Adrenal gland (tissue), 5 donors: ENCODE results near the gene MFSD11.
"Not testable (repeated sequence)": the region's sequence is repeated elsewhere in the genome, so short reads cannot be mapped to it uniquely, and the experiment has no call there.

Experiments
- POLR2A ChIP-seq, 2 donors: fragments of 450-650 bp; IDR thresholded peaks; one replicate each; pipeline ENCODE4 v1.6.1; 2017; ENCODE audit warnings: antibody characterized with exemption in 2 of 2, mild to moderate bottlenecking in 2 of 2, moderate library complexity in 1 of 2
- TF ChIP-seq, protein P1 (sequence below), 6 experiments: fragments of 450-650 bp in 4 of 6; fragments of 200-600 bp in 2 of 6; sonication (generic) in 1 of 6; IDR thresholded peaks; 1 replicate in 5 of 6; 2 replicates in 1 of 6; pipeline versions ENCODE4 v1.5.1 to v1.8.0; 2016 to 2021; ENCODE audit warnings: antibody characterized with exemption in 6 of 6, mild to moderate bottlenecking in 2 of 6, moderate library complexity in 1 of 6
- donor health status: DM: no; HTN: no; CAD: no.

- TF ChIP-seq, protein P1, sequence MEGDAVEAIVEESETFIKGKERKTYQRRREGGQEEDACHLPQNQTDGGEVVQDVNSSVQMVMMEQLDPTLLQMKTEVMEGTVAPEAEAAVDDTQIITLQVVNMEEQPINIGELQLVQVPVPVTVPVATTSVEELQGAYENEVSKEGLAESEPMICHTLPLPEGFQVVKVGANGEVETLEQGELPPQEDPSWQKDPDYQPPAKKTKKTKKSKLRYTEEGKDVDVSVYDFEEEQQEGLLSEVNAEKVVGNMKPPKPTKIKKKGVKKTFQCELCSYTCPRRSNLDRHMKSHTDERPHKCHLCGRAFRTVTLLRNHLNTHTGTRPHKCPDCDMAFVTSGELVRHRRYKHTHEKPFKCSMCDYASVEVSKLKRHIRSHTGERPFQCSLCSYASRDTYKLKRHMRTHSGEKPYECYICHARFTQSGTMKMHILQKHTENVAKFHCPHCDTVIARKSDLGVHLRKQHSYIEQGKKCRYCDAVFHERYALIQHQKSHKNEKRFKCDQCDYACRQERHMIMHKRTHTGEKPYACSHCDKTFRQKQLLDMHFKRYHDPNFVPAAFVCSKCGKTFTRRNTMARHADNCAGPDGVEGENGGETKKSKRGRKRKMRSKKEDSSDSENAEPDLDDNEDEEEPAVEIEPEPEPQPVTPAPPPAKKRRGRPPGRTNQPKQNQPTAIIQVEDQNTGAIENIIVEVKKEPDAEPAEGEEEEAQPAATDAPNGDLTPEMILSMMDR (IDR thresholded peaks at IDR 0.05) = not testable (repeated sequence)
- TF ChIP-seq POLR2A (IDR thresholded peaks at IDR 0.05) = peak in 1 of 2 donors; percentile 38
Measured at GRCh38 chr17:76709951-76710862, 27.7 kb upstream of the MFSD11 start.
